ENCODE measurements around the gene ABCG8. TPM values are rescaled to one million over a fixed set of nuclear protein-coding genes. Genes with fewer than 3 reads are reported as not detected.

Gene ABCG8
- total and polyA plus RNA-seq, 2 donors (not counting 3 experiments of a cell fraction or from before 2014, with no cell fraction given): not detected

DNA sequence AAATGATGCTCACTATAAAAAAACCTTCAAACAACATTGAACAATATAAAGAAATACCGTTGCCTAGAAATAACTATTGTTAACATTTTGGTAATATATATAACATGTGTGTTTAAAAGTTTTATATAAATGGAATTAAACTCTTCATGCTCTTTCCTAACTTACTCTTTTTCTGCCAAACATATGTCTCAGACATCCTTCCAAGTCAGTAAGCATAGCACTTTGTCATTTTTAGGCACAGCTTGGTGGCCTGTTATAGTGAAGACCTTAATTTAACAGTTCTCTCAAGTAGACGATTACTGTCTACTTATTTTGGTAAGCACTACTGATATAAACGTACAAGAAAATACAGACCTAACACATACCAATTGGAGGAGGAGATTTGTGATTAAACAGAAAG lies 24.1 kb upstream of the ABCG8 start:
- Histone ChIP-seq H3K36me3 (ENCODE audit: control insufficient read depth in 2 of 2, extremely low read depth in 1 of 2, insufficient read depth in 2 of 2, low read length in 2 of 2) (no peaks in the 10 kb centered on the region), H3K4me3 (replicated peaks in 1 of 3; ENCODE audit: insufficient read depth in 1 of 3, low read depth in 1 of 3, low read length in 3 of 3) (no peak overlapping the region), H3K9me1 (replicated peaks; ENCODE audit: control insufficient read depth, extremely low read depth, insufficient read depth, low read length) (no peaks in the 10 kb centered on the region), H3K79me2 (ENCODE audit: control insufficient read depth, insufficient read depth, low read length) (no peaks in the 10 kb centered on the region), H3K27ac (ENCODE audit: insufficient read depth, low read depth, low read length) (no peak overlapping the region), H3K4me2 (ENCODE audit: insufficient read depth, low read length) (no peak overlapping the region), H3K27me3 (ENCODE audit: control insufficient read depth in 2 of 2, insufficient read depth in 2 of 2, low read length in 2 of 2) (no peaks in the 10 kb centered on the region), H3K9ac (replicated peaks; ENCODE audit: extremely low read depth, insufficient read depth, low read length) (no peak overlapping the region), H3K4me1 (ENCODE audit: control insufficient read depth, extremely low read depth, insufficient read depth, low read length) (peaks cover 10% of the 10 kb centered on the region), H3K9me3 (replicated peaks; ENCODE audit: control insufficient read depth, insufficient read depth, low read length) (no peaks in the 10 kb centered on the region), H4K20me1 (replicated peaks; ENCODE audit: control insufficient read depth, extremely low read depth, insufficient read depth, low read length) (no peaks in the 10 kb centered on the region), H2AFZ (ENCODE audit: low read depth, low read length) (no peak overlapping the region)
- no peak for TF ChIP-seq GATA2 (IDR thresholded peaks at IDR 0.05; ENCODE audit: insufficient read depth, insufficient read length, low read depth, low read length)
- no peak for TF ChIP-seq POLR2A (IDR thresholded peaks at IDR 0.05; ENCODE audit: low read depth, low read length)
- no peak for TF ChIP-seq MYC (IDR thresholded peaks at IDR 0.05; ENCODE audit: low read depth, low read length)
- no peak for TF ChIP-seq POLR2AphosphoS5 (IDR thresholded peaks at IDR 0.05; ENCODE audit: insufficient read depth, low read depth, low read length)
- no peak for TF ChIP-seq JUN (IDR thresholded peaks at IDR 0.05; ENCODE audit: borderline replicate concordance, insufficient read depth, insufficient read length, low read depth)
- TF ChIP-seq, protein P1, sequence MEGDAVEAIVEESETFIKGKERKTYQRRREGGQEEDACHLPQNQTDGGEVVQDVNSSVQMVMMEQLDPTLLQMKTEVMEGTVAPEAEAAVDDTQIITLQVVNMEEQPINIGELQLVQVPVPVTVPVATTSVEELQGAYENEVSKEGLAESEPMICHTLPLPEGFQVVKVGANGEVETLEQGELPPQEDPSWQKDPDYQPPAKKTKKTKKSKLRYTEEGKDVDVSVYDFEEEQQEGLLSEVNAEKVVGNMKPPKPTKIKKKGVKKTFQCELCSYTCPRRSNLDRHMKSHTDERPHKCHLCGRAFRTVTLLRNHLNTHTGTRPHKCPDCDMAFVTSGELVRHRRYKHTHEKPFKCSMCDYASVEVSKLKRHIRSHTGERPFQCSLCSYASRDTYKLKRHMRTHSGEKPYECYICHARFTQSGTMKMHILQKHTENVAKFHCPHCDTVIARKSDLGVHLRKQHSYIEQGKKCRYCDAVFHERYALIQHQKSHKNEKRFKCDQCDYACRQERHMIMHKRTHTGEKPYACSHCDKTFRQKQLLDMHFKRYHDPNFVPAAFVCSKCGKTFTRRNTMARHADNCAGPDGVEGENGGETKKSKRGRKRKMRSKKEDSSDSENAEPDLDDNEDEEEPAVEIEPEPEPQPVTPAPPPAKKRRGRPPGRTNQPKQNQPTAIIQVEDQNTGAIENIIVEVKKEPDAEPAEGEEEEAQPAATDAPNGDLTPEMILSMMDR (IDR thresholded peaks at IDR 0.05; ENCODE audit: extremely low read depth in 1 of 2, insufficient read depth in 1 of 2, low read depth in 1 of 2, low read length in 2 of 2): no peak
- TF ChIP-seq FOS (IDR thresholded peaks at IDR 0.05; ENCODE audit: borderline replicate concordance, insufficient read depth, low read length): no peak
- no peak for TF ChIP-seq EZH2 (IDR thresholded peaks at IDR 0.05; ENCODE audit: borderline replicate concordance, low read depth, low read length, severe bottlenecking)
- TF ChIP-seq, protein P2, sequence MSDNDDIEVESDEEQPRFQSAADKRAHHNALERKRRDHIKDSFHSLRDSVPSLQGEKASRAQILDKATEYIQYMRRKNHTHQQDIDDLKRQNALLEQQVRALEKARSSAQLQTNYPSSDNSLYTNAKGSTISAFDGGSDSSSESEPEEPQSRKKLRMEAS (IDR thresholded peaks at IDR 0.05; ENCODE audit: insufficient read depth, insufficient read length): no peak
- DNase-seq (ENCODE audit: low read depth, low spot score) (no peak), FAIRE-seq (no peak)
- ChIA-PET POLR2A (no interaction called here), CTCF (no interaction called here)
- no TSS peak for BruUV-seq (replicated peaks)
- intact Hi-C loops (cut with micrococcal nuclease) (no loop called here), dilution Hi-C loops (cut with MboI; ENCODE audit: extremely low pct_ligation_motif_present, low sequenced_read_pairs) (no loop called here)
